Measurements from ENCODE around the gene NR3C1. TPM values are rescaled to one million over a fixed set of nuclear protein-coding genes. Genes with fewer than 3 reads are reported as not detected.
A peak's percentile ranks its signal among the peaks of the same experiment; 100 is the strongest.
"Not testable (repeated sequence)": the region's sequence is repeated elsewhere in the genome, so short reads cannot be mapped to it uniquely, and the experiment has no call there.

The NR3C1 gene
- polyA plus RNA-seq, 10 donors, result 60.0 to 79.2 (median 69.1) TPM

DNA sequence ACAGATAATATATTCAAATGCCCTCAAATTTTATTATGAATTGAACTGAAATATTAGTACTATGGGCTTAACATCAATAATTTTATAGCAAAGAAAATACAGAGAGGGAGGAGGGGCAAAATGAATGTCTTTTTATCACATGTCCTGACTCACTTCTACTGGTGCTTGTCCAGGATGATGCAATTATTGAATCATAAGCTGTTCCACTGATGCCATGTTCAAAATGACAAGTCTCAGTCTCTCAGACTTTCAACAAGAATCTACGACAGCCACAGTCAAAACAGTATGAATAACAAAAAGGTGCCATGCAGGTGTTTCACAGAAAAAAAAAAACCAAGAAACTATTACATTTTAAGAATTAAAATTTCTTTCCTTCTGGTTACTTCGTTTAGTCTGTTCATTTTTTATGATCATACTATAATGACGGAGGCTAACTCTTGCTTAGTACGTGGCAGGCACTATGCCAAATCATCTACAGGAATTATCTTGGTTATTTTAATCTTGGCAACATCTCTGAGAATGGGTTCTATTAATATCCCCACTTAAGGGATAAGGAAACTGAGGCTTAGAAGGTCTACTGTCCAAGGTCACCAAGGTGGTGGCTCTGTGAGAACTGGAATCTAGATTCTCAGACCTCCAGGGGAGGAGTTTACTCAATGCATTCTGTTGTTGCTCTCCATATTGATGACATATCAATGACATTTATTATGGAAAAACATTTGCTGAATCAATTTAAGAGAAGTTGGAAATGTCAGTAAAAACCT is 61.5 kb downstream of the NR3C1 start:
- peak in 1 of 3 donors; percentile 41 for DNase-seq

DNA sequence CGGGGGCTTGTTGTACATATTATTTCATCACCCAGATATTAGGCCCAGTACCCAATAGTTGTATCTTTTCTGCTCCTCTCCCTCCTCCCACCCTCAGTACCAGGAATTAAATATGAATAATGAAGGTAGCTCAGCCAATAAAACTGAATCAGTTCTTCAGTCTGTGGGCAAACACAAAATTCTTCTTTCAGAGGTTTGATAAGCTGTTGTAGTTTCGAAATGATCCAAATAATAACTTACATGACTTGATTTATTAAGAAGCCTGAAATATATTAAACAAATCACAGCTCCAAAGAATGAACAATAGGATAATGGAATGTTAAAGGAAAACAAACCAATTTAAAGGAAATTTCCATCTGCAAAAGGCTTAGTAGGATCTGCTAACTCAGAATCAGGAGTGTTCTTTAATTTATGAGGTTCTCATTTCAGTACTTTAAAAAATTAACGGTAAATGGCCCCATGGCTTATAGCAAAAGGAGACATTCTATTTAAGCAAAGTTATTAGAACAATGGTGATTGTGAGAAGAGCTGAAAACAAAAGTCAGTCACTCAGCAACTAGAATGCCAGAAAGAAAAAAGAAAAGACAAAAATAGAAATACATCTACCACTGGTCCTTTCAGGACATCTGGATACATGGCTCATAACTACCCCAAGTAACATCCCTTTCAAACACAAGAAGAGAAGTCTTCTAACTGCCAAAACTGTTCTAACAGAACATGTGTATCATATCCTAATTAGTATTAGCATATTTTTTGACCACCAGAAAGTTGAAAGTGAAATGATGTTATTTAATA is 62.4 kb downstream of the NR3C1 start:
- DNase-seq, result peak in 1 of 3 donors; percentile 28

DNA sequence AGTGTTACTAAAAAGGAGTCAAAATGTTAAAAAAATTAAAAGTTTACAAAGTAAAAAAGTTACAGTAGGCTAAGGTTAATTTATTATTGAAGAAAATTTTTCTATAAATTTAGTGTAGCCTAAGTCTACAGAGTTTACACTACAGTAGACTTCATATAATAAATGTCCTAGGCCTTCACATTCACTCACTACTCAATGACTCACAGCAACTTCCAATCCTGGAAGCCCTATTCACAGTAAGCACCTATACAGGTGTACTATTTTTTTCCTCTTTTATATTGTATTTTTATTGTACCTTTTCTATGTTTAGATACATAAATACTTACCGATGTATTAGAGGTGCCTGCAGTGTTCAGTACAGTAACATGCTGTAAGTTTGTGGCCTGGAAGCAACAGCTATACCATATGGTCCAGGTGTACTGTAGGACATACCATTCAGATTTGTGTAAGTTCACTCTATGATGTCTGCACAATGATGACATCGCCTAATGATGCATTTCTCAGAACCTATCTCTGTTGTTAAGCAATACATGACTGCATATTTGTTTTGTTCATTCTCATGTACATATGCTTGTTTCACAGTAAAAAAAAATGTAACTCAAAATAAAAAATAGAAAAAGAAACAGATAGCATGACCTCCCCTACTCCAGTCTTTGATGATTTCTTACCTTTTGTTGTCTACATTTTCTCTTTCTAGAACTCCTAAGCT is 64.7 kb downstream of the NR3C1 start:
- no peak for DNase-seq

DNA sequence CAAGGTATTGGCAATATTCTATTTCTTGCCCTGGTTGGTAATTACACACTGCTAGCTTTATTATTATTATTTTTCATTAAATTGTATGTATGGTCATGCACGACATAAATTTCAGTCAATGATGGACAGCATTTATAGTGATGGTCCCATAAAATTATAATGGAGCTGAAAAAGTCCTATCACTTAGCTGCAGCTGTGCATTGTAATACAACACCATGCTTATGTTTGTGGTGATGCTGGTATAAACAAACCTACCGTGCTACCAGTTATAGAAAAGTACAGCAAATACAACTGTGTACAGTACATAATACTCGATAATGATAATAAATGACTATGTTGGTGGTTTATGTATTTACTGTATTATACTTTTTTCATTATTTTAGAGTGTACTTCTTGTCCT is 65.5 kb downstream of the NR3C1 start:
- DNase-seq, result no peak

DNA sequence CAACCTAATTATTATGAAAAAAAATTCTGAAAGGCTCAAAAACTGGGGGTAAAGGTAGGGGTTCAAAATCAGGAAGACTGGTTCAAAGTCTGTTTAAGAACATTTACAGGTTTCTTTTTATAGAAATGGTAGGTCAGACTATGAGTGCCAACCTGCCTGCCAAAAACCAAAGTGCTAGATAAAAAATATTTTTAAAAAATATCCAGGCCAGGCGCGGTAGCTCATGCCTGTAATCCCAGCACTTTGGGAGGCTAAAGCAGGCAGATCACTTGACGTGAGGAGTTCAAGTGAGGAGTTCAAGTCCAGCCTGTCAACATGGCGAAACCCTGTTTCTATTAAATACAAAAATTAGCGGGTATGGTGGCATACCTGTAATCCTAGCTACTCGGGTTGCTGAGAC is 67.0 kb downstream of the NR3C1 start:
- no peak for DNase-seq

DNA sequence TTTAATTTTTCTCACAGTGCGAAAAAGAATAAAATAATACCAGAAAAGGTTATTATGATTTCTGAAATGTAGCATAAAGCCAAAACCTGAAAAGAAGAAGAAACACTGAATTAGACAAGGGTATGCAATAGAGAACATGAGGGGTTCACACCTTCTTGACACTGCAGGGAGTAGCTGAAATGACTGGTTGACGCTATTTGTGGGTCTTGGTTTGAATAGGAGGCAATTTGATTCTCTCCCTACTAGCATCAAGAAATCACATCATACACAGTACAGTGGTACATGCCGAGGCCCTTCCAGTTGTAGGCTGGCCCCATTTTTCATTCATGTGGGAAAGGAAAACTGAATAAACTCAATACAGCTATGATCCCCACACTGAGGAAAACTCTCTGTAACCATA is 68.6 kb downstream of the NR3C1 start:
- no peak for DNase-seq

DNA sequence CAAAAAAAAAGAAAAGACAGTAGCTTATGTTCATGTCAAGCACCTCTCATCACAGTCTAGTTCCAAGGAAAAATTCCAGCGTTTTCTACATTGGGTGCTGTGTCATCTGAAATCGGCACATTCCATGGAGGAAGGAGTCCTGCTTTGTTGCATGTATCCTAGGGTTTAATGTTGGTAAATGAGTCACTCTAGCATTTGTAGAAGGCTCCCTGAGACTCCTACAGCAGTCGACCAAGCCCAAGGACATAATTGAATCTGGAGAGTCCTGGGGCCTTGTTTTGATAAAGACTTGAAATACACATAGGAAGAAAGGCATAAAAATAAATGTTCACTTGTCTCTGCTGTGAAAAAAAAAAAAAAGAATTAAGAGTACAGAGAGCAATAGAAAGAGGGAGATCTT is 69.1 kb downstream of the NR3C1 start:
- not testable (repeated sequence) for DNase-seq

DNA sequence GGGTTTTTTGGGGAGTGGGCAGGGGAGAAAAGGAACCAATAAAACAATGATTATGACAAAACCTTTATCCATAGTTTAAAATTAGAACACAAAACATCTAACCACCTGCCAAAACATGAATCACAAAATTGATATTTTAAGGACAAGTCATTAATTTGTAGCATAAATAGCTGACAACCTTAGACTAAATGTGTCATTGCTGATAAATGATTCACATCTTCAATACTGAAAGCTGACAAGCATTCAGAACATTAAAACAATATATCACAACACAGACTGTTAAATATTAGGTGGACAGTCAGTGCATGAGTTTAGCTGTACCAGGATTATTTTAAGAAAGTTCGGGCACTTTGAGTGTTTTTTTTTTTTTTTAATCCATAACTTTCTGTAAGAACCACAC is 71.5 kb downstream of the NR3C1 start:
- DNase-seq, result no peak

DNA sequence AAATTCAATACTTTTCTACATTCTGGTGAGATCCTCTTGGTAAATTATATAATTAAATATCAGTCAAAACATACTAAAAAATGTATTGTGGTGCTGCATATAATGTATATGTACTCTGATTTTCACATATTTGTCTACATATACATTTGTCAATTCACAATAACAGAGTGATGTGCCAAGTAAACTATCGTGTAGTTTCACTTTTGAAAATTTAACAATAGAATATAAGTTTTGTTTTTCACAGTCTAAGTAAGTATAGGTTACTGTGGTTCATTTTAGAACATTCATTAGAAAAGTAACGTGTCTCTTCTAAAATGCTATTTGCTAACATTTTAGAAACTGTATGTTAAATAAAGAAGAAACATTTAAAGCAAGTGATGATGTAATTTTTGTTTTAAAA is 73.6 kb downstream of the NR3C1 start:
- DNase-seq, result no peak

DNA sequence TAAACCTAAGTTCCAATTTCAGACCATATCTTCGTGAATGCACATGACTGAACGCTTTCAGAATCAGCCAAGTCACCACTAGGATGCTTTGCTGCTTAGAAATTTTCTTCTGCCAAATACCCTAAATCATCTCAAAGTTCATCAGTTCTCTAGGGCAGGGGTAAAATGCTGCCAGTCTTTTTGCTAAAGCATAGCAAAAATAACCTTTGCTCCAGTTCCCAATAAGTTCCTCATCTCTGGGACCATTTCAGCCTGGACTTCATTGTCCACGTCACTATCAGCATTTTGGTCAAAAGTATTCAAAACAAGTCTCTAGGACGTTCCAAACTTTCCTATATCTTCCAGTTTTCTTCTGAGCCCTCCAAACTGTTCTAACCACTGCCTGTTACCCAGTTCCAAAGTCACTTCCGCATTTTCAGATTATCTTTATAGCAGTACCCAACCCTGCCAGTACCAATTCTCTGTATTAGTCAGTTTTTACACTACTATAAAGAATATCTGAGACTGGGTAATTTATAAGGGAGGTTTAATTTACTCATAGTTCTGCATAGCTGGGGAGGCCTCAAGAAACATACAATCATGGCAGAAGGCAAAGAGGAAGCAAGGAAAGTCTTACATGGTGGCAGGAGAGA is 74.8 kb downstream of the NR3C1 start:
- DNase-seq, result no peak

DNA sequence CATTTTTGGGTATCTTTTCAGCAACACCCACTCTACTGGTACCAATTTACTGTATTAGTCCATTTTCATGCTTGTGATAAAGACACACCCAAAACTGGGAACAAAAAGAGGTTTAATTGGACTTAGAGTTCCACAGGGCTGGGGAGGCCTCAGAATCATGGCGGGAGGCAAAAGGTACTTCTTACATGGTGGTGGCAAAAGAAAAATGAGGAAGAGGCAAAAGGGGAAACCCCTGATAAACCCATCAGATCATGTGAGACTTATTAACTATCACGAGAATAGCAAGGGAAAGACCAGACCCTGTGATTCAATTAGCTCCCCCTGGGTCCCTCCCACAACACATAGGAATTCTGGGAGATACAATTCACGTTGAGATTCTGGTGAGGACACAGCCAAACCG is 78.4 kb downstream of the NR3C1 start:
- DNase-seq, result not testable (repeated sequence)

DNA sequence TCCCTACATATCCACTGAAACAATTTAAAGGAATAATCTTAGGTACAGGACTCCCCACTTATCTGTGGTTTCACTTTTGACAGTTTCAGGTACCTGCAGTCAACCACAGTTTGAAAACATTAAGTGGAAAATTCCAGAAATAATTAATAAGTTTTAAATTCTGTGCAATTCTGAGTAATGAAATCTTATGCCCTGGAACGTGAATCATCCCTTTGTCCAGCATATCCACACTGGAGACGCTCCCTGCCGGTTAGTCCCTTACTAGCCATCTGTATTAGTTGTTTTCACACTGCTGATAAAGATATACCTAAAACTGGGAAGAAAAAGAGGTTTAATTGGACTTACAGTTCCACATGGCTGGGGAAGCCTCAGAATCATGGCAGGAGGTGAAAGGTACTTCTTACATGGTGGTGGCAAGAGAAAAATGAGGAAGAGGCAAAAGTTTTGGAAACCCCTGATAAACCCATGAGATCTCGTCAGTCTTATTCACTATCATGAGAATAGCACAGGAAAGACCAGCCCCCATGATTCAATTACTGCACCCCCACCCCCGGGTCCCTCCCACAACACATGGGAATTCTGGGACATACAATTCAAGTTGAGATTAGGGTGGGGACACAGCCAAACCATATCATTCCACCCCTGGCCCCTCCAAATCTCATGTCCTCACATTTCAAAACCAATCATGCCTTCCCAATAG is 80.4 kb downstream of the NR3C1 start:
- not testable (repeated sequence) for DNase-seq

DNA sequence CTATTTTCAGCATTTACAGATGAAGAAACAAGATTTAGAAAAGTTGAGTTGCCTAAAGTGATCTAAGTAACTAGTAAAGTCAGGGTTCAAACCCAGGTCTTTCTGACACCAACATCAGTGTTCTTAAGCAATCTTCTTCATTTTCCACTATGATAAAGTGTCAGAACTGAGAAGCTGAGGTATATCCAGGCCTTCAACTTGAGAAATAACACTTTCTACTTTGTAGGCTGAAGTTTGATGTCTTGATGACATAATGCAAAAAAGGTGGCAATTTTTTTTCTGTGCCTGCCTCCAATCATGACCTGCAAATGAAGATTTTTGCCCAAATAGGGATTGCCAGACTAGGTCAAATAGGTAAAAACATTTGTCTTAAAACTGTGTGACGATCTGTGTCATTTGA is 81.3 kb downstream of the NR3C1 start:
- DNase-seq, result no peak

DNA sequence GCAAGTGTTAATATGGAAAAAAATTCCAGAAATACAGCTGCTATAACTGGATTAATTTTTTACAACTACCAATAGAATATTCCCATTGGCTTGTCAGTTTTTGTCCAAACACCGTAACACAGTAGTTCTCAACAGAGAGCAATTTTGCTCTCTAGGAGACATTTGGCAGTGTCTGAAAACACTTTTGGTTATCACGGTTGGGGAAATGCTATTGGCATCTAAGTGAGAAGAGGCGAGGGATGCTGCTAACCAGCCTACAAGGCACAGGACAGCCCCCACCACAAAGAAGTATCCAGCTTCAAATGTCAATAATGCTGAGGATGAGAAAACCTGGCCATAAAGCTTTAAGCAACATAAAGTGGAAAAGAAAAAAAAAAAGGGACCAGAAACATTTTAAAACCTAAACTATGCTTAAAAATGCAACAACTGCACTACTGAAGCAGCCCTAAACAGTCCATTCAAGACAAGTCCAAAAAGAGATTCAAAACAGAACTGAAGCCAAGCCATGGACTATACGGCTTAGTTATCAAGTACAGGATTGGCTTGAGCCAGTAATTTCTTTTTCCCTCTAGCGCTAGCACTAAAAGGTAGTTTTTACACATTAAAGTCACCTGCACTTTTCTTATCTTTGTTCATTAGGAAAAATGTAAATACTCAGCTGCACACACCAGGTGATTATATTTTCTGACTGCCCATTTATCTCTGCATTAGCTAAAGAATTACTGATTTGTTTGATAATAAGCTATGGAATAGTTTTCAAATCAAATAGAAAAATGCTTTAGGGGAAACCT is 83.9 kb downstream of the NR3C1 start:
- peak in 1 of 3 donors; percentile 47 for DNase-seq

DNA sequence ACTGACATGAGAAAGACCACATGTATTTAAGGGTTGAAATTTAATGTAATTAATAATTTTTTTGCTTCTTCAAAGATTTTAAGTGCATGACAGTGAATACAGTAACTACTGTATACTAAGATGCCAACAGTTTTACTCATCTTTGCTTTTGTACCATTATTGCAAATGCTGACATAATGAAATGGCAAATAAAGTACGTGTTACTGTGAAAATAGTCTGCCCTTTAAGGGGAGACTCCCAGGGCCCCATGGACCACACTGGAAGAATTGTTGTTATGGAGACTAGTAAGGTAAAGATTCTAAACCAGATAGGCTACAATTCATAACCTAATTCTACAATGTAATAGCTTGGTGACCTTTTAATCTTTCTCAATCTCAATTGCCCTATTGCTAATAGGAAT is 84.7 kb downstream of the NR3C1 start:
- no peak for DNase-seq

DNA sequence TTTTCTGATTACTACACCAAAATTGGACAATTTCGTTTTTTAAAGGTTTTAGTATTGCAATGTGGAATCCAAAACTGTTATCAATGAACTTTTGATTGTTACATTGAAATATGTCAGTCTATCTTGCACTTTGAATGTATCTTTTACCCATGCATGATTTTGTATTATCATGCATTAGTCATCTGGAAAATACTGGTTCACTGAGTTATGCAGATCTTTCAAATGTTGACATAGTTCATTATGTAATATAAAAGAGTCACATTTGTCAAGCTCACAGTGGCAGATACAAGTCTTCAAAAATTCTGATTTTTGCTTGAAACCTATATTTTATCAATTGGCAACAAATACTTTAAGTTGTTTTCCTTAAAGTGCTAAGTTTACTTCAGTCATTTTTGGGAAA is 85.2 kb downstream of the NR3C1 start:
- no peak for DNase-seq

DNA sequence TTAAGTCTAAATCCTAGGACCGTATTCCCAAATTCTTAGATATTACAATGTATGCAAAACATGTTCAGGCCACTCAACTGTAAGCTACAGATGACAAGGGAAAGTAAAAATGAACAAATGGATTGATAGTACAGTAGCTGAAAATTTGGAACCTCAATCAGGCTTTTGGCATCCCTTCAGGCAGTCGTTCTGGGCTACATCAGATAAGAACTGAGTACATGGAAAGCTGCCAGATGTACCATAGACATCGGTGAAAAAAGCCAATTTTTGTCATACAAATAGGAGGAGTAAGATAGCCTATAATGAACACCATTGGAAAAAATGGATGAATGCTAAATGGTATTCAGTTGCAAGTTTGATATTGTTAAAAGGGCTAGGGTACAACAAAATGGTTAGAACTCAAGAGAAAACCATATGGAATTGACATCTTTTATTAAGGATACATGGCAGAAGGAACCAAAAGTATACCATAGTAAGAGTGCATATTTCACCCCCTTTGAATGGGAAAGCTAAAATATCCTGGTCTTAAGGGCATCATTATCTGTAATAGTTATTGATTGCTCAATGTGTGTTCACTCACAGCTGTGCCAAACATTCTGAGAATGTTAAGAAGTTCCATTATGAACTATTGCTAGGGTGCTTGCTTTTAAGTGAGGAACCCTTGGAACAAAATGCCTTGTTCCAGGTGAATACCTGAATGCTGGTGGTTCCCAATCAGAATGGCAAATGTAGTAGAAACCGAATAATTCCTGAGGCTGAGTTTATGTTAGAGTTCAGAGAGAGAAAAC is 86.4 kb downstream of the NR3C1 start:
- no peak for DNase-seq

DNA sequence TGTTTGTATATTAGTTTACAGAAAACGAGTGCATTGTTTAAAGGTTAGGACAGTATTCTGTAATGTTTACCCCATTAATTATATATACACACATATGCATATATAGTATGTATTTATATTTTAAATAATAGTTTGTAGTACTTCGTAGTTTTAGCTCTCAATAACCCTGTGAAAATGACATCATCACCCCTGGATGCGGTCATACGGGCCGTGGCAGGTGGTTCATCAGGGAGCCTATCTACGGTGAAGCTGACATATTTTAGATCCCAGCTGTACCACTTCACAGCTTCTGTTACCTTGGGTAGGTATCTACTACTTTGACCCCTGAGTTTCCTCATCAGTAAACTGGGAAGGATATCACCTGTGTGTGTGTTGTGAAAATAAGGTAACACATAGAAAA is 87.1 kb downstream of the NR3C1 start:
- DNase-seq, result no peak

DNA sequence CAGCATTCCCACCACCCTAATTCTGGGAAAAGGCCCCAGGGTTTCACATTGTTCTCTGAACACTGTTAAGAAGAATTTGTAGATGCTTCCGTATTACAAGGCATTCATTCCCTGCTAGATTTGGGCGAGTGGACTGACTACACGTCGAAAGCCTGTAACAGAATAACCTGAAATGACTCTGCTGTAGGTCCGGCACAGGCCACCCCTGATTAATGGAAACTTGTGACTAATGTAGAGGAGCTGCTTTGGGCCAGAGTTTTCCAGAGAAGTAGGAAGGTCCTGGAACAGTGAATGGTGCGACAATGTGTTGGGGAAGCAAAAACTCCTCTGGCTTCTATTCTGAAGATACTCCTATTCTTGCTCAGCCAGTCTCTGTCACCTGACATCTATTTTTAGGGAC is 87.6 kb downstream of the NR3C1 start:
- DNase-seq, result no peak

DNA sequence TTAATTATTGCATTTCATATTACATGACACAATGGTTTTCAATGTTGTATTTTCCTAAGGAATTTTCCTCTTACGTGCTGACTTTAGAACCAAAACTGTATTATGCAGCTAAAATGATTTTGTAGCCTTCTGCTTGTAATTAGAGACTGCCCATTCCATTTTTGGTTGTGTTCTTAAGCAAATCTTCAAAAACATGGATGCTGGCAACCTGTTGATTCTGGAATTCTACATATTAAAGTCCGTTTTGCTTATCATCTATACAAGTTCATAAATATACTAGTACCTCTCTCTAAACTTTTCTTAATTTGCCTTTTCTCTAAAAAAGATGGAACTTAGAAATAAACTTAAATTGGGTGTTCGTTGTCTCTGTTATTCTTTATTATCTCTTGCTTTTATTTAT is 88.3 kb downstream of the NR3C1 start:
- no peak for DNase-seq
